HepG2 (cell line): ENCODE results near the gene SLC13A3. TPM values are rescaled to one million over a fixed set of nuclear protein-coding genes. Genes with fewer than 3 reads are reported as not detected.

Source experiments
- ATAC-seq: fragments of 200-7000 bp; cut with Tn5 transposase; 3 replicates; pipeline ENCODE4 v1.9.1; 2020; ENCODE audit warnings: mild to moderate bottlenecking, moderate library complexity
- BruUV-seq: library from RNA; stranded (reverse); fragments of 400-500 nt; replicated peaks from 2 replicates; lab custom pipeline; 2021; lab: Mats Ljungman, UMichigan
- CTCF ChIA-PET: fragments of 300-600 bp; formaldehyde crosslinking; extraction: SDS; loops from one replicate; lab custom pipeline; 2021; ENCODE audit warnings: low total read pairs, inconsistent platforms, low intra/inter-chr PET ratio; lab: Yijun Ruan, JAX
- POLR2A ChIA-PET: fragments of 350-600 bp; sonication (Branson Sonifier 250); formaldehyde crosslinking; loops from one replicate; lab custom pipeline; 2020; ENCODE audit warnings: antibody characterized with exemption, inconsistent platforms; lab: Yijun Ruan, JAX
- DNase-seq: peaks from one replicate; pipeline ENCODE4 v3.0.0-alpha.2; 2015; ENCODE audit warnings: low spot score
- FAIRE-seq: peaks from 3 replicates; lab custom pipeline; 2011; peaks lifted over from hg19 to GRCh38; lab: Jason Lieb, UNC
- H2AFZ ChIP-seq: one replicate; pipeline ENCODE4 v1.6.1; 2011; ENCODE audit warnings: low read length, inconsistent platforms
- H3K27ac ChIP-seq: fragments of 300-600 bp; 3 replicates; pipeline ENCODE4 v1.8.0; 2011; ENCODE audit warnings: mixed run types, mild to moderate bottlenecking, mixed read lengths, low read length, inconsistent platforms; ENCODE audit not compliant: insufficient read depth; ENCODE audit errors: extremely low read length
- H3K27me3 ChIP-seq, 2 experiments: fragments of 200-600 bp in 1 of 2; 2 replicates in 1 of 2; 3 replicates in 1 of 2; pipeline versions ENCODE4 v1.6.0 to v1.8.0; 2011; ENCODE audit warnings: low read length in 2 of 2, mild to moderate bottlenecking in 2 of 2, moderate library complexity in 2 of 2, inconsistent platforms in 1 of 2; ENCODE audit not compliant: insufficient read depth in 2 of 2, control insufficient read depth in 1 of 2
- H3K36me3 ChIP-seq, 2 experiments: fragments of 200-600 bp in 1 of 2; replicated peaks in 1 of 2; 2 replicates in 1 of 2; 3 replicates in 1 of 2; pipeline versions ENCODE4 v1.5.1 to v1.8.0; 2011; ENCODE audit warnings: low read length in 2 of 2, inconsistent platforms in 1 of 2; ENCODE audit not compliant: insufficient read depth in 2 of 2, control insufficient read depth in 1 of 2
- H3K4me1 ChIP-seq: 2 replicates; pipeline ENCODE4 v1.5.1; 2012; ENCODE audit warnings: low read length, inconsistent platforms; ENCODE audit not compliant: insufficient read depth
- H3K4me2 ChIP-seq: 2 replicates; pipeline ENCODE4 v1.6.0; 2011; ENCODE audit warnings: low read depth, low read length, inconsistent platforms
- H3K4me3 ChIP-seq, 3 experiments: fragments of 200-600 bp in 1 of 3; sonication (generic), shearing (Covaris generic) in 1 of 3; replicated peaks in 1 of 3; 2 replicates each; pipeline ENCODE4 v1.5.1; 2011 to 2016; ENCODE audit warnings: low read length in 3 of 3, inconsistent platforms in 2 of 3, low read depth in 2 of 3, mild to moderate bottlenecking in 2 of 3, control low read depth in 1 of 3, mixed read lengths in 1 of 3; ENCODE audit not compliant: insufficient read depth in 1 of 3
- H3K79me2 ChIP-seq: one replicate; pipeline ENCODE4 v1.6.1; 2011; ENCODE audit warnings: low read length, inconsistent platforms; ENCODE audit not compliant: insufficient read depth
- H3K9ac ChIP-seq: 2 replicates; pipeline ENCODE4 v1.6.0; 2011; ENCODE audit warnings: mild to moderate bottlenecking, low read depth, low read length, inconsistent platforms; ENCODE audit not compliant: insufficient read depth
- H3K9me3 ChIP-seq: 2 replicates; pipeline ENCODE4 v1.5.1; 2012; ENCODE audit warnings: mild to moderate bottlenecking, low read length
- H4K20me1 ChIP-seq: 2 replicates; pipeline ENCODE4 v1.6.0; 2011; ENCODE audit warnings: inconsistent platforms, mild to moderate bottlenecking, low read length, moderate library complexity; ENCODE audit not compliant: insufficient read depth
- ADNP ChIP-seq: sonication (generic); formaldehyde crosslinking; IDR thresholded peaks from 2 replicates; pipeline ENCODE4 v1.4.0; 2020; ENCODE audit warnings: missing genetic modification reagents
- BCL6 ChIP-seq: IDR thresholded peaks from 2 replicates; pipeline ENCODE4 v1.6.1; 2016; ENCODE audit warnings: missing genetic modification reagents, missing compliant biosample characterization
- ELF3 ChIP-seq: IDR thresholded peaks from 2 replicates; pipeline ENCODE4 v1.6.1; 2016; ENCODE audit warnings: missing genetic modification reagents, missing compliant biosample characterization
- GTF3A ChIP-seq: sonication (generic); formaldehyde crosslinking; conservative IDR thresholded peaks from 2 replicates; pipeline ENCODE4 v1.4.0; 2020; ENCODE audit warnings: mild to moderate bottlenecking, missing genetic modification reagents
- HHEX ChIP-seq: IDR thresholded peaks from 2 replicates; pipeline ENCODE4 v1.6.1; 2016; ENCODE audit warnings: control low read depth
- HOXA5 ChIP-seq: sonication (generic); formaldehyde crosslinking; IDR thresholded peaks from 2 replicates; pipeline ENCODE4 v1.4.0; 2020; ENCODE audit warnings: missing genetic modification reagents
- THAP9 ChIP-seq: sonication (generic); formaldehyde crosslinking; IDR thresholded peaks from 2 replicates; pipeline ENCODE4; 2020; ENCODE audit warnings: missing genetic modification reagents, mild to moderate bottlenecking, borderline replicate concordance
- ZNF160 ChIP-seq: sonication (generic); formaldehyde crosslinking; IDR thresholded peaks from 2 replicates; pipeline ENCODE4 v1.8.0; 2022; ENCODE audit warnings: mild to moderate bottlenecking, inconsistent platforms, missing genetic modification reagents
- ZNF468 ChIP-seq: sonication (generic); formaldehyde crosslinking; IDR thresholded peaks from 2 replicates; pipeline ENCODE4 v1.8.0; 2022; ENCODE audit warnings: mild to moderate bottlenecking, moderate library complexity, missing genetic modification reagents
- ZZZ3 ChIP-seq: sonication (generic); formaldehyde crosslinking; IDR thresholded peaks from 2 replicates; pipeline ENCODE4 v1.4.0; 2020; ENCODE audit warnings: missing genetic modification reagents, mild to moderate bottlenecking, borderline replicate concordance
- WGBS: methylation state at CpG from one replicate; pipeline ENCODE4 v1.1.6; 2017; ENCODE audit warnings: low lambda C conversion rate; 5-methylcytosine and 5-hydroxymethylcytosine counted together
- in situ Hi-C: cut with HindIII; loops from 2 replicates; pipeline ENCODE4 v1.10.0; 2017; ENCODE audit warnings: low pct_unique_long_range_greater_than_20kb; ENCODE audit not compliant: extremely low pct_ligation_motif_present
- intact Hi-C: fragments of 100-400 bp; cut with micrococcal nuclease; formaldehyde crosslinking; loops from one replicate; pipeline ENCODE4 v1.10.0; 2022; ENCODE audit not compliant: unreplicated experiment
- polyA plus RNA-seq, 8 experiments: library from polyadenylated mRNA; depleted of rRNA in 3 of 8; stranded (reverse) in 7 of 8; unstranded in 1 of 8; fragments of >200 nt; fragmentation: Illumina TruSeq in 4 of 8; extraction: Trizol in 4 of 8; gene quantifications; 2 replicates each; pipeline versions ENCODE4 v1.2.1 to v1.2.3, GENCODE V29; 2011 to 2016; ENCODE audit warnings: low read depth in 4 of 8, missing spikeins in 1 of 8, mixed read lengths in 1 of 8; ENCODE audit not compliant: insufficient read depth in 1 of 8
- total RNA-seq, 5 experiments: library from RNA; depleted of rRNA; stranded (reverse); fragments of >200 nt; fragmentation: Illumina TruSeq; extraction: Trizol; gene quantifications; 2 replicates each; pipeline ENCODE4 v1.2.3, GENCODE V29; 2016; ENCODE audit warnings: low read depth in 1 of 5
- TF ChIP-seq, protein P1 (sequence below): IDR thresholded peaks from 2 replicates; pipeline ENCODE4 v1.6.1; 2016; ENCODE audit warnings: mild to moderate bottlenecking
- TF ChIP-seq, protein P2 (sequence below): IDR thresholded peaks from 2 replicates; pipeline ENCODE4 v1.6.1; 2012; ENCODE audit warnings: low read length, improper control_type of control experiment
- TF ChIP-seq, protein P3 (sequence below): IDR thresholded peaks from 2 replicates; pipeline ENCODE4 v1.6.1; 2016; ENCODE audit warnings: missing compliant biosample characterization, missing genetic modification reagents, borderline replicate concordance

Gene SLC13A3
- total and polyA plus RNA-seq, 2 of the 13 experiments (the other 11 are each of a cell fraction or from before 2014, with no cell fraction given), result 66.5 to 76.0 TPM

- TF ChIP-seq THAP9 (CRISPR knock-in tag), result no peak
- TF ChIP-seq, protein P1, sequence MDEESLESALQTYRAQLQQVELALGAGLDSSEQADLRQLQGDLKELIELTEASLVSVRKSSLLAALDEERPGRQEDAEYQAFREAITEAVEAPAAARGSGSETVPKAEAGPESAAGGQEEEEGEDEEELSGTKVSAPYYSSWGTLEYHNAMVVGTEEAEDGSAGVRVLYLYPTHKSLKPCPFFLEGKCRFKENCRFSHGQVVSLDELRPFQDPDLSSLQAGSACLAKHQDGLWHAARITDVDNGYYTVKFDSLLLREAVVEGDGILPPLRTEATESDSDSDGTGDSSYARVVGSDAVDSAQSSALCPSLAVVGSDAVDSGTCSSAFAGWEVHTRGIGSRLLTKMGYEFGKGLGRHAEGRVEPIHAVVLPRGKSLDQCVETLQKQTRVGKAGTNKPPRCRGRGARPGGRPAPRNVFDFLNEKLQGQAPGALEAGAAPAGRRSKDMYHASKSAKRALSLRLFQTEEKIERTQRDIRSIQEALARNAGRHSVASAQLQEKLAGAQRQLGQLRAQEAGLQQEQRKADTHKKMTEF, result peak; percentile 78
Measured at GRCh38 chr20:46681032-46681854, 30.0 kb upstream of the SLC13A3 start (continued).

GRCh38 chr20:46680684-46681031 lies 29.4 kb upstream of the SLC13A3 start:
- Histone ChIP-seq H3K9ac (no peak overlapping the region), H2AFZ (no peak overlapping the region), H3K79me2 (peaks cover 7% of the 10 kb centered on the region), H3K4me1 (peaks cover 88% of the 10 kb centered on the region), H3K4me2 (no peak overlapping the region), H3K4me3 (no peak overlapping the region), H3K27ac (no peak overlapping the region), H3K9me3 (no peaks in the 10 kb centered on the region), H3K36me3 (peaks cover 0 to 1% of the 10 kb centered on the region in 2 experiments; a peak in 1 of 5 replicates), H4K20me1 (no peaks in the 10 kb centered on the region), H3K27me3 (no peaks in the 10 kb centered on the region)
- ATAC-seq, result no peak; the same call in 2 of the 3 replicates
- FAIRE-seq, result no peak
- ChIA-PET POLR2A (interaction anchor here (0.7 to 5.0 kb wide), 6 partner anchors 9 to 42 kb away, joined by 3 to 27 read pairs (median 4); no protein-coding TSS in a partner anchor), CTCF (interaction anchor here (1.1 to 3.6 kb wide), 9 partner anchors 19 to 159 kb away, joined by 3 to 61 read pairs (median 13); partner anchors contain the start of gene SLC13A3)
- WGBS, result 85% methylated on average over 2 of the region's 2 CpGs
- DNase-seq, result no peak
- BruUV-seq, result no TSS peak
- intact Hi-C loops, result loop anchor here (1.0 to 2.0 kb wide), 5 partner anchors 30 to 159 kb away; partner anchors contain the start of gene SLC13A3
- in situ Hi-C loops, result loop anchor here (5.0 kb wide), 3 partner anchors 33 to 158 kb away; no protein-coding TSS in a partner anchor
- TF ChIP-seq ELF3 (CRISPR knock-in tag), result no peak
- no peak for TF ChIP-seq BCL6
- TF ChIP-seq ADNP, result peak; percentile 90
- TF ChIP-seq HHEX, result no peak
- TF ChIP-seq GTF3A, result no peak; the same call in 1 of the 2 replicates
- TF ChIP-seq ZNF160 (CRISPR knock-in tag), result no peak
- no peak for TF ChIP-seq HOXA5 (CRISPR knock-in tag)
- 0 out of 2 replicates have a peak, but pooled peaks have one; percentile 57 for TF ChIP-seq ZZZ3 (CRISPR knock-in tag)
- TF ChIP-seq ZNF468 (CRISPR knock-in tag), result no peak
- TF ChIP-seq, protein P2, sequence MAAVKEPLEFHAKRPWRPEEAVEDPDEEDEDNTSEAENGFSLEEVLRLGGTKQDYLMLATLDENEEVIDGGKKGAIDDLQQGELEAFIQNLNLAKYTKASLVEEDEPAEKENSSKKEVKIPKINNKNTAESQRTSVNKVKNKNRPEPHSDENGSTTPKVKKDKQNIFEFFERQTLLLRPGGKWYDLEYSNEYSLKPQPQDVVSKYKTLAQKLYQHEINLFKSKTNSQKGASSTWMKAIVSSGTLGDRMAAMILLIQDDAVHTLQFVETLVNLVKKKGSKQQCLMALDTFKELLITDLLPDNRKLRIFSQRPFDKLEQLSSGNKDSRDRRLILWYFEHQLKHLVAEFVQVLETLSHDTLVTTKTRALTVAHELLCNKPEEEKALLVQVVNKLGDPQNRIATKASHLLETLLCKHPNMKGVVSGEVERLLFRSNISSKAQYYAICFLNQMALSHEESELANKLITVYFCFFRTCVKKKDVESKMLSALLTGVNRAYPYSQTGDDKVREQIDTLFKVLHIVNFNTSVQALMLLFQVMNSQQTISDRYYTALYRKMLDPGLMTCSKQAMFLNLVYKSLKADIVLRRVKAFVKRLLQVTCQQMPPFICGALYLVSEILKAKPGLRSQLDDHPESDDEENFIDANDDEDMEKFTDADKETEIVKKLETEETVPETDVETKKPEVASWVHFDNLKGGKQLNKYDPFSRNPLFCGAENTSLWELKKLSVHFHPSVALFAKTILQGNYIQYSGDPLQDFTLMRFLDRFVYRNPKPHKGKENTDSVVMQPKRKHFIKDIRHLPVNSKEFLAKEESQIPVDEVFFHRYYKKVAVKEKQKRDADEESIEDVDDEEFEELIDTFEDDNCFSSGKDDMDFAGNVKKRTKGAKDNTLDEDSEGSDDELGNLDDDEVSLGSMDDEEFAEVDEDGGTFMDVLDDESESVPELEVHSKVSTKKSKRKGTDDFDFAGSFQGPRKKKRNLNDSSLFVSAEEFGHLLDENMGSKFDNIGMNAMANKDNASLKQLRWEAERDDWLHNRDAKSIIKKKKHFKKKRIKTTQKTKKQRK, result no peak
- TF ChIP-seq, protein P3, sequence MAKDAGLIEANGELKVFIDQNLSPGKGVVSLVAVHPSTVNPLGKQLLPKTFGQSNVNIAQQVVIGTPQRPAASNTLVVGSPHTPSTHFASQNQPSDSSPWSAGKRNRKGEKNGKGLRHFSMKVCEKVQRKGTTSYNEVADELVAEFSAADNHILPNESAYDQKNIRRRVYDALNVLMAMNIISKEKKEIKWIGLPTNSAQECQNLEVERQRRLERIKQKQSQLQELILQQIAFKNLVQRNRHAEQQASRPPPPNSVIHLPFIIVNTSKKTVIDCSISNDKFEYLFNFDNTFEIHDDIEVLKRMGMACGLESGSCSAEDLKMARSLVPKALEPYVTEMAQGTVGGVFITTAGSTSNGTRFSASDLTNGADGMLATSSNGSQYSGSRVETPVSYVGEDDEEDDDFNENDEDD (CRISPR knock-in tag), result no peak
